MM.1S (cell line): Measurements from ENCODE around the gene CFAP74.

Experiments used
- EZH2 ChIP-seq: fragments of 300-600 bp; sonication (generic); optimal IDR thresholded peaks from 2 replicates; pipeline ENCODE3; 2017; ENCODE audit warnings: low read depth, mild to moderate bottlenecking, antibody characterized with exemption, low read length, mixed read lengths
- TF ChIP-seq, protein P1 (sequence below): fragments of 300-600 bp; sonication (generic); IDR thresholded peaks from 2 replicates; pipeline ENCODE4 v1.5.1; 2016; ENCODE audit warnings: antibody characterized with exemption, low read length, mixed read lengths

DNA sequence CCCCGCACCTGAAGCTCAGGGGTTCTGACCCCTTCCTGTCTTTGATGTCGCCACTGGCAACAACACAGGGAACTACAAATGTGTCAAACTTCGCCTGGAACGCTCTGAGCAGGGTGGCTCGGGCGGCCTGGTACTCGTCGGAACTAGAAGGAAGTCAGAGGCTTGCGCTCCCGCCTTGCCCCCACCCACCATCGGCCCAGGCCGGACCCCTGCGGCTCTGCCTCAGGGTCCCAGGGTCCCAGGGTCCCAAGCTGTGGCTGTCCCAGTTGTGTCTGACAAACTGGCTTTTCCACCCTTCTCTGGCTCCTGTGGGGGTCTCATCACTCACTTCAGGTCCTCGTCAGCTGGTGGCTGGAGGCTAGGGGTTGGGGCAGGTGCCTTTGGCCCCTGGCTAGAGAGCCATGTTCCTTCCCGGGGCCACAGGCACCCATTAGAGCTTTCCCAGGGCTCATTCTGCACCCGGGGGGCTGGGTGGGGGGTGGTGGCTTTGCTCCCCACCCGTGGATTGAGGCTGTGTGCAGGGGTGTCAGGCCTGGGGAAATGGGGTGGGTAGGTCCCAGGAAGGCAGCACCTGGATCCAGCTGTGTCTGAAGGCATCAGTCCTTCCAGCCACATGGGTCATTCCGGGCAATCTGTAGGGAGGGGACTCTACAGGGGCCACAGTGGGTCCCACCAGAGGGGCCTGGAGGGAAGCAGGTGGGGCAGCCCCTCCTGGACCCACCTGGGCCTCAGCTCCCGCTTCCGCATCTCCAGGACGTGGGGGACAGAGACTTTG, 76.5 kb downstream of the CFAP74 start:
- TF ChIP-seq, protein P1, sequence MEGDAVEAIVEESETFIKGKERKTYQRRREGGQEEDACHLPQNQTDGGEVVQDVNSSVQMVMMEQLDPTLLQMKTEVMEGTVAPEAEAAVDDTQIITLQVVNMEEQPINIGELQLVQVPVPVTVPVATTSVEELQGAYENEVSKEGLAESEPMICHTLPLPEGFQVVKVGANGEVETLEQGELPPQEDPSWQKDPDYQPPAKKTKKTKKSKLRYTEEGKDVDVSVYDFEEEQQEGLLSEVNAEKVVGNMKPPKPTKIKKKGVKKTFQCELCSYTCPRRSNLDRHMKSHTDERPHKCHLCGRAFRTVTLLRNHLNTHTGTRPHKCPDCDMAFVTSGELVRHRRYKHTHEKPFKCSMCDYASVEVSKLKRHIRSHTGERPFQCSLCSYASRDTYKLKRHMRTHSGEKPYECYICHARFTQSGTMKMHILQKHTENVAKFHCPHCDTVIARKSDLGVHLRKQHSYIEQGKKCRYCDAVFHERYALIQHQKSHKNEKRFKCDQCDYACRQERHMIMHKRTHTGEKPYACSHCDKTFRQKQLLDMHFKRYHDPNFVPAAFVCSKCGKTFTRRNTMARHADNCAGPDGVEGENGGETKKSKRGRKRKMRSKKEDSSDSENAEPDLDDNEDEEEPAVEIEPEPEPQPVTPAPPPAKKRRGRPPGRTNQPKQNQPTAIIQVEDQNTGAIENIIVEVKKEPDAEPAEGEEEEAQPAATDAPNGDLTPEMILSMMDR: no peak
- no peak for TF ChIP-seq EZH2
